Loucy (cell line): Measurements from ENCODE around the gene GULP1.
A peak's percentile ranks its signal among the peaks of the same experiment; 100 is the strongest.
"Not testable (repeated sequence)": the region's sequence is repeated elsewhere in the genome, so short reads cannot be mapped to it uniquely, and the experiment has no call there.

Experiments used
- H2AFZ ChIP-seq: fragments of 200-600 bp; sonication (generic); 2 replicates; pipeline ENCODE4 v1.6.0; 2016; ENCODE audit warnings: antibody characterized with exemption, mild to moderate bottlenecking, low read length, moderate library complexity
- H3F3A ChIP-seq: fragments of 200-600 bp; 2 replicates; pipeline ENCODE4 v1.6.0; 2016; ENCODE audit warnings: antibody characterized with exemption, low read depth, mild to moderate bottlenecking
- H3K27me3 ChIP-seq: fragments of 200-600 bp; sonication (generic); 2 replicates; pipeline ENCODE4 v1.6.1; 2014; ENCODE audit warnings: low read length, mild to moderate bottlenecking; ENCODE audit not compliant: insufficient read depth, poor library complexity, severe bottlenecking
- H3K36me3 ChIP-seq: fragments of 200-600 bp; sonication (generic); 2 replicates; pipeline ENCODE4 v1.6.1; 2016; ENCODE audit warnings: low read length; ENCODE audit not compliant: insufficient read depth
- H3K4me1 ChIP-seq: fragments of 200-600 bp; sonication (generic); 2 replicates; pipeline ENCODE4 v1.5.1; 2014; ENCODE audit warnings: low read length, mild to moderate bottlenecking; ENCODE audit not compliant: insufficient read depth, poor library complexity, severe bottlenecking
- H3K4me2 ChIP-seq: fragments of 200-600 bp; sonication (generic); 2 replicates; pipeline ENCODE4 v1.6.0; 2014; ENCODE audit warnings: antibody characterized with exemption, low read length, low read depth, mild to moderate bottlenecking; ENCODE audit not compliant: poor library complexity, severe bottlenecking
- H3K4me3 ChIP-seq: fragments of 200-600 bp; sonication (generic); 2 replicates; pipeline ENCODE4 v1.5.1; 2014; ENCODE audit warnings: low read length, mild to moderate bottlenecking, mixed read lengths; ENCODE audit not compliant: poor library complexity, severe bottlenecking
- H3K79me2 ChIP-seq: fragments of 200-600 bp; sonication (generic); 2 replicates; pipeline ENCODE4 v1.6.1; 2014; ENCODE audit warnings: low read length; ENCODE audit not compliant: insufficient read depth
- H3K9ac ChIP-seq: fragments of 200-600 bp; sonication (generic); 2 replicates; pipeline ENCODE4 v1.6.0; 2014; ENCODE audit warnings: mild to moderate bottlenecking, low read depth, low read length, moderate library complexity; ENCODE audit not compliant: poor library complexity, severe bottlenecking
- H3K9me2 ChIP-seq: fragments of 200-600 bp; sonication (generic); replicated peaks from 2 replicates; pipeline ENCODE4 v1.6.1; 2016; ENCODE audit warnings: low read depth, low read length, mixed read lengths
- H3K9me3 ChIP-seq: fragments of 200-600 bp; sonication (generic); 2 replicates; pipeline ENCODE4 v1.6.1; 2014; ENCODE audit warnings: mild to moderate bottlenecking, antibody characterized with exemption, low read length, low read depth; ENCODE audit not compliant: insufficient read depth
- H4K20me1 ChIP-seq: fragments of 200-600 bp; sonication (generic); 2 replicates; pipeline ENCODE4 v1.6.0; 2014; ENCODE audit warnings: antibody characterized with exemption, low read length, mild to moderate bottlenecking; ENCODE audit not compliant: insufficient read depth, poor library complexity, severe bottlenecking
- CTCF ChIP-seq: fragments of 200-600 bp; sonication (generic); conservative IDR thresholded peaks from 2 replicates; pipeline ENCODE4 v1.5.1; 2014; ENCODE audit warnings: mild to moderate bottlenecking, antibody characterized with exemption, low read length
- EZH2phosphoT487 ChIP-seq: fragments of 200-600 bp; IDR thresholded peaks from 2 replicates; pipeline ENCODE4 v1.6.1; 2018; ENCODE audit warnings: antibody characterized with exemption, mild to moderate bottlenecking, moderate library complexity, borderline replicate concordance

Gene GULP1

GRCh38 chr2:188456114-188456909 lies 164.6 kb downstream of the GULP1 start:
- Histone ChIP-seq H3K36me3 (no peaks in the 10 kb centered on the region), H4K20me1 (no peaks in the 10 kb centered on the region), H3K9me2 (no peaks in the 10 kb centered on the region), H3K27me3 (no peaks in the 10 kb centered on the region), H2AFZ (no peak overlapping the region), H3K4me2 (no peak overlapping the region), H3K79me2 (no peaks in the 10 kb centered on the region), H3K9me3 (no peaks in the 10 kb centered on the region), H3K4me1 (no peaks in the 10 kb centered on the region), H3K9ac (no peak overlapping the region), H3K4me3 (no peak overlapping the region), H3F3A (no peaks in the 10 kb centered on the region)
- TF ChIP-seq EZH2phosphoT487 (no peak), CTCF (peak; percentile 56)

- Histone ChIP-seq H3K4me1 (no peaks in the 10 kb centered on the region), H3K9ac (no peak overlapping the region), H4K20me1 (no peaks in the 10 kb centered on the region), H3K27me3 (no peaks in the 10 kb centered on the region), H2AFZ (no peak overlapping the region), H3K4me2 (no peak overlapping the region), H3K36me3 (no peaks in the 10 kb centered on the region), H3F3A (no peaks in the 10 kb centered on the region), H3K79me2 (no peaks in the 10 kb centered on the region), H3K9me2 (no peaks in the 10 kb centered on the region), H3K9me3 (no peaks in the 10 kb centered on the region), H3K4me3 (no peak overlapping the region)
- TF ChIP-seq CTCF = no peak
- no peak for TF ChIP-seq EZH2phosphoT487
These were observed 167.4 kb downstream of the GULP1 start for GRCh38 chr2:188459061-188459460.

- not testable (repeated sequence) for H3K9ac ChIP-seq, H3K36me3 ChIP-seq, H3K4me1 ChIP-seq, H3K9me2 ChIP-seq, H3F3A ChIP-seq, H3K79me2 ChIP-seq, H3K9me3 ChIP-seq, H3K4me2 ChIP-seq, H3K4me3 ChIP-seq, H4K20me1 ChIP-seq, H3K27me3 ChIP-seq, H2AFZ ChIP-seq
These were observed 174.4 kb downstream of the GULP1 start for GRCh38 chr2:188466078-188466477.

DNA sequence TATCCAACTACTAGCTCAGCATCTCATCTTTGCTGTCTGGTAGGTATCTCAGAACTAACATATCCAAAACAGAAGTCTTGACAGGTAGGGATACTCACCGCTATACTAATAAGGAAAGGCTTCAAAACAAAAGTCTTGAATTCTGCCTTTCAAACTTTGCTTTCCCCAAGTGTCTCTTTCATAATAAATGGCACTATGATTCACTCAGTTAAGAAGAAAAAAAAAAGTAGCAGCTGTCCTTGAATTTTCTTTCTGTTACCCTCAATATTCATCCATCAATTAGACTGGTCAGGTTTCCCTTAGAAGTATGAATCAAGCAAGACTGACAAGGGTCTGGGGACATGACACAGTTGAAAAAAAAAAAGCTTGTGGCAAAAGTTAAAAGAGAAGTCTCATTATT lies 175.1 kb downstream of the GULP1 start:
- no peaks in the 10 kb centered on the region for H3K9me2 ChIP-seq
- no peak overlapping the region for H3K4me2 ChIP-seq
- H3K9ac ChIP-seq = no peak overlapping the region
- H2AFZ ChIP-seq = no peak overlapping the region
- H3K4me1 ChIP-seq = peaks cover 4% of the 10 kb centered on the region
- H3K36me3 ChIP-seq = no peaks in the 10 kb centered on the region
- no peaks in the 10 kb centered on the region for H4K20me1 ChIP-seq
- no peaks in the 10 kb centered on the region for H3F3A ChIP-seq
- no peaks in the 10 kb centered on the region for H3K9me3 ChIP-seq
- no peak overlapping the region for H3K4me3 ChIP-seq
- no peak for TF ChIP-seq CTCF
- no peak for TF ChIP-seq EZH2phosphoT487
- H3K79me2 ChIP-seq = no peaks in the 10 kb centered on the region
- no peaks in the 10 kb centered on the region for H3K27me3 ChIP-seq
